PFSK-1 (cell line): Measurements from ENCODE around the gene PCBP3.

Experiments used
- FOXP2 ChIP-seq: optimal IDR thresholded peaks from 2 replicates; pipeline ENCODE3; 2011; ENCODE audit warnings: borderline replicate concordance, control low read depth, inconsistent platforms; ENCODE audit not compliant: insufficient read depth; ENCODE audit errors: extremely low read length, extremely low read depth
- POLR2AphosphoS5 ChIP-seq: IDR thresholded peaks from 2 replicates; pipeline ENCODE4 v1.6.1; 2012; ENCODE audit warnings: low read depth, mild to moderate bottlenecking, control low read depth, low read length, moderate library complexity
- SIN3A ChIP-seq: IDR thresholded peaks from 2 replicates; pipeline ENCODE4 v1.6.1; 2012; ENCODE audit warnings: mild to moderate bottlenecking, low read length, moderate library complexity, borderline replicate concordance; ENCODE audit not compliant: insufficient read depth
- TAF1 ChIP-seq: IDR thresholded peaks from 2 replicates; pipeline ENCODE4 v1.6.1; 2012; ENCODE audit warnings: low read length, control low read depth, borderline replicate concordance; ENCODE audit not compliant: insufficient read depth
- TF ChIP-seq, protein P1 (sequence below), 2 experiments: IDR thresholded peaks; 2 replicates each; pipeline versions ENCODE4 v1.6.1 to v1.8.0; 2011 to 2012; ENCODE audit warnings: low read depth in 2 of 2, low read length in 2 of 2, control low read depth in 1 of 2, inconsistent platforms in 1 of 2, mild to moderate bottlenecking in 1 of 2, moderate library complexity in 1 of 2; ENCODE audit not compliant: insufficient read depth in 1 of 2

Gene PCBP3

DNA sequence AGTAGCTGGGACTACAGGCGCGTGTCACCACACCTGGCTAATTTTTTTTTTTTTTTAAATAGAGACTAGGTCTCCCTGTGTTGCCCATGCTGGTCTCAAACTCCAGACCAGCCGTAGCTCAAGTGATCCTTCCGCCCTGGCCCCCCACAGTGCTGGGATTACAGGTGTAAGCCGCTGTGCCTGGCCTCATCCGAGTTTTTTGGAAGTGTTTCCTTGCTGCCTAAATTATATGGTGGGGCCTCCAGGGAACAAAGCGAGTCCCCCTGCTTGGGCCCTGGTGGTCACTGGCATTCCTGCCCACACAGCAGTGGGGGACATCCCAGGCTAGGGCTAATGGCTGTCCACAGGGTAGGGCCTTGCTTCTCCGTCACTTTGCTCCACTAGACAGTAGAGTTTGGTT is 143.8 kb downstream of the PCBP3 start:
- TF ChIP-seq SIN3A: no peak
- no peak for TF ChIP-seq TAF1
- TF ChIP-seq FOXP2: no peak

DNA sequence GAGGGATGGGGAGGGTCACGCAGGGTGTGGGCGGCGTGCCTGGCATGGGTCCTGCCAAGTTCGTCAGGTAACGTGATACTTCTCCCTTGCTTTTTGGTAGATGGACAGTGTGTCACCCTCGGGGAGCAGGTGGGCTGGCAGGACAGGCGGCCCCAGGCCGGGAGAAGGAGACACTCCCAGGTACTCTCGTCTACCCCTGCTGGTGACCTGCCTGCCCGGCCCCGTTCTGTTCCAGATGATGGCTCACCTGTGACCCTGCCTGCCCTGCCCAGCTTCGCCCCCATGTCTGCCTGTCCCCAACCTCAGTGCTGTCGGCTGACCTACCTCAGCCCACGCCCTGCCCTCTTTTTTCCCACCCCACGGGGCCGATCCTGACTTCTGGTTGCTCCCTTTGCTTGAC is 144.7 kb downstream of the PCBP3 start:
- TF ChIP-seq, protein P1, sequence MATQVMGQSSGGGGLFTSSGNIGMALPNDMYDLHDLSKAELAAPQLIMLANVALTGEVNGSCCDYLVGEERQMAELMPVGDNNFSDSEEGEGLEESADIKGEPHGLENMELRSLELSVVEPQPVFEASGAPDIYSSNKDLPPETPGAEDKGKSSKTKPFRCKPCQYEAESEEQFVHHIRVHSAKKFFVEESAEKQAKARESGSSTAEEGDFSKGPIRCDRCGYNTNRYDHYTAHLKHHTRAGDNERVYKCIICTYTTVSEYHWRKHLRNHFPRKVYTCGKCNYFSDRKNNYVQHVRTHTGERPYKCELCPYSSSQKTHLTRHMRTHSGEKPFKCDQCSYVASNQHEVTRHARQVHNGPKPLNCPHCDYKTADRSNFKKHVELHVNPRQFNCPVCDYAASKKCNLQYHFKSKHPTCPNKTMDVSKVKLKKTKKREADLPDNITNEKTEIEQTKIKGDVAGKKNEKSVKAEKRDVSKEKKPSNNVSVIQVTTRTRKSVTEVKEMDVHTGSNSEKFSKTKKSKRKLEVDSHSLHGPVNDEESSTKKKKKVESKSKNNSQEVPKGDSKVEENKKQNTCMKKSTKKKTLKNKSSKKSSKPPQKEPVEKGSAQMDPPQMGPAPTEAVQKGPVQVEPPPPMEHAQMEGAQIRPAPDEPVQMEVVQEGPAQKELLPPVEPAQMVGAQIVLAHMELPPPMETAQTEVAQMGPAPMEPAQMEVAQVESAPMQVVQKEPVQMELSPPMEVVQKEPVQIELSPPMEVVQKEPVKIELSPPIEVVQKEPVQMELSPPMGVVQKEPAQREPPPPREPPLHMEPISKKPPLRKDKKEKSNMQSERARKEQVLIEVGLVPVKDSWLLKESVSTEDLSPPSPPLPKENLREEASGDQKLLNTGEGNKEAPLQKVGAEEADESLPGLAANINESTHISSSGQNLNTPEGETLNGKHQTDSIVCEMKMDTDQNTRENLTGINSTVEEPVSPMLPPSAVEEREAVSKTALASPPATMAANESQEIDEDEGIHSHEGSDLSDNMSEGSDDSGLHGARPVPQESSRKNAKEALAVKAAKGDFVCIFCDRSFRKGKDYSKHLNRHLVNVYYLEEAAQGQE (IDR thresholded peaks at IDR 0.05; ENCODE audit: insufficient read depth in 1 of 2, low read depth in 2 of 2, low read length in 2 of 2): no peak
- no peak for TF ChIP-seq TAF1
- TF ChIP-seq SIN3A: no peak

GRCh38 chr21:45788637-45789506 is 145.3 kb downstream of the PCBP3 start:
- no peak for TF ChIP-seq POLR2AphosphoS5
- no peak for TF ChIP-seq FOXP2
- no peak for TF ChIP-seq SIN3A
- TF ChIP-seq, protein P1 (IDR thresholded peaks at IDR 0.05; ENCODE audit: insufficient read depth in 1 of 2, low read depth in 2 of 2, low read length in 2 of 2): no peak
- no peak for TF ChIP-seq TAF1

DNA sequence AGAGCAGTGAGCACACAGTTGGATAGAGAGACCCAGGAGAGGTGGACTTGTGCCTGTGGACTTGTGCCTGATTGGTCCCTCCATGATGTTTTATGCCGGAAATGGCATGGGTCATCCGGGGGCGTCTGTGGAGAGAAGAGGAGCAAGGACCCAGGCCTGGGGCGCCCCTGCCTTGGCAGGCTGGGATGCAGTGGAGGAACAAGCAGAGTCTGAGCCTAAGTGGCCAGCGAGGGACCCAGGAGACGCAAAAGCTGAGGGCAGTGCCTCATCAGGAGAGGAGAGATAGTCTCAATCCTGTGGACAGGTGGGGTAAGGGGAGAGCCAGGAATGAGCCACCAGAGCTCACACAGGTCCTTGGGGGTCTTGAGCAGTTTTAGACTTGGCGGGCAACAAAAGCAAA is 146.9 kb downstream of the PCBP3 start:
- TF ChIP-seq TAF1 (no peak), POLR2AphosphoS5 (no peak), SIN3A (no peak), FOXP2 (no peak)
- TF ChIP-seq, protein P1 (IDR thresholded peaks at IDR 0.05; ENCODE audit: insufficient read depth in 1 of 2, low read depth in 2 of 2, low read length in 2 of 2): no peak

DNA sequence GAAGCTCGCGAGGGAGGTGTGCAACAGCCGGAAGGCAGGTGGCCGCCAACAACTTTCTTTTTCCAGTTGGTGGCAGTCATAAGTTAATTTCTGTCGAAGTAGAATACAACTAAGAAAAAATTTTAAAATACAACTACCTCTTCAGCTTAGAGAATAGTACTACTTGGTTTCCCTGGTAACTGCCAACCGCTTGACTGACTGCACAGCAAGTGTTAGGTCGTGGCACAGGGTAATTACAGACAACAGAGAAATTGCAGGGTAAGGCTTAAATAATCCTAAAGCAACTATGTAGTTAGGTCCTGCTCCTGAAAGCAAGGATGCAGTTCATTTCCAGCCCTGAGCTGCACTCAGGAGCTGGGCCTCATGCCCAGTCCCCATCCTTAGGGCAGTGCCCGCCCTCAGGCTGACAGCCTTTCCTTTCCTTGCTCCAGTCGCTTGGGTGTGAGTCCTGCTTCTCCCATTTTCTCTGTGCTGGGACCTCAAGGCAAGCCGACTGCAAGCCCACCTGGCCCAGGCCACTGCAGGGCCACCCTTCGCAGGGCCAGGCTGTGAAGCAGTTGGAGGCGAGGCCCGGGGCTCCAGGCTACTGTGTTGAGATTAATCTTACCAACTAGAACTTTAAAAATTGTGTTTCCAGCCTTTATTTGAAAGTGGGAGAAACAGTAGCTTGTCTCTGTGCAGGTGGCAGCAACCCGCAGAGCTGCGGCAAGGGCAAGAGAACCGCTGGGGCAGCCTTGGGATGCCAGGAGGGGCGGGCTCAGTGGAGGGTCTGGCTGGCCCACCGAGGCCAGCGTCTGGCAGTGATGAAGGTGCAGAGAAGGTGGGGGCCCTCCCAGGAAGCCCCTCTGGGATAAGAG is 148.3 kb downstream of the PCBP3 start:
- TF ChIP-seq, protein P1 (IDR thresholded peaks at IDR 0.05; ENCODE audit: insufficient read depth in 1 of 2, low read depth in 2 of 2, low read length in 2 of 2): no peak
- TF ChIP-seq SIN3A: no peak
